ENCODE measurements around the gene TMPRSS3.

TMPRSS3 gene

GRCh38 chr21:42375966-42376337 is 19.9 kb downstream of the TMPRSS3 start:
- no peak for DNase-seq
- H3K27me3 ChIP-seq (ENCODE audit: insufficient read depth, low read depth, severe bottlenecking): no peaks in the 10 kb centered on the region
- TF ChIP-seq CTCF (IDR thresholded peaks at IDR 0.05; ENCODE audit: low read depth, low read length): no peak
- no peaks in the 10 kb centered on the region for H3K36me3 ChIP-seq
- H3K4me3 ChIP-seq (ENCODE audit: low read depth, low read length): no peak overlapping the region
- no peak overlapping the region for H3K27ac ChIP-seq
- no peaks in the 10 kb centered on the region for H3K9me3 ChIP-seq (ENCODE audit: severe bottlenecking)

GRCh38 chr21:42375506-42375905 is 20.3 kb downstream of the TMPRSS3 start:
- no peak for TF ChIP-seq CTCF (IDR thresholded peaks at IDR 0.05; ENCODE audit: low read depth, low read length)
- DNase-seq: no peak
- Histone ChIP-seq H3K9me3 (ENCODE audit: severe bottlenecking) (no peaks in the 10 kb centered on the region), H3K4me3 (ENCODE audit: low read depth, low read length) (no peak overlapping the region), H3K27me3 (ENCODE audit: insufficient read depth, low read depth, severe bottlenecking) (no peaks in the 10 kb centered on the region), H3K36me3 (no peaks in the 10 kb centered on the region), H3K27ac (no peak overlapping the region)

- Histone ChIP-seq H3K9me3 (ENCODE audit: severe bottlenecking) (no peaks in the 10 kb centered on the region), H3K36me3 (no peaks in the 10 kb centered on the region), H3K4me3 (ENCODE audit: low read depth, low read length) (no peak overlapping the region), H3K27ac (no peak overlapping the region), H3K27me3 (ENCODE audit: insufficient read depth, low read depth, severe bottlenecking) (no peaks in the 10 kb centered on the region)
- no peak for TF ChIP-seq CTCF (IDR thresholded peaks at IDR 0.05; ENCODE audit: low read depth, low read length)
- DNase-seq: no peak
These were observed 20.9 kb downstream of the TMPRSS3 start for GRCh38 chr21:42374864-42375499.

- no peaks in the 10 kb centered on the region for H3K36me3 ChIP-seq
- no peaks in the 10 kb centered on the region for H3K9me3 ChIP-seq (ENCODE audit: severe bottlenecking)
- no peak overlapping the region for H3K4me3 ChIP-seq (ENCODE audit: low read depth, low read length)
- TF ChIP-seq CTCF (IDR thresholded peaks at IDR 0.05; ENCODE audit: low read depth, low read length): no peak
- no peaks in the 10 kb centered on the region for H3K27me3 ChIP-seq (ENCODE audit: insufficient read depth, low read depth, severe bottlenecking)
- no peak overlapping the region for H3K27ac ChIP-seq
- no peak for DNase-seq
These were observed 21.4 kb downstream of the TMPRSS3 start for GRCh38 chr21:42374457-42374856.

GRCh38 chr21:42373908-42374455 is 21.9 kb downstream of the TMPRSS3 start:
- H3K27me3 ChIP-seq (ENCODE audit: insufficient read depth, low read depth, severe bottlenecking): no peaks in the 10 kb centered on the region
- H3K36me3 ChIP-seq: no peaks in the 10 kb centered on the region
- no peak overlapping the region for H3K4me3 ChIP-seq (ENCODE audit: low read depth, low read length)
- no peaks in the 10 kb centered on the region for H3K9me3 ChIP-seq (ENCODE audit: severe bottlenecking)
- DNase-seq: no peak
- H3K27ac ChIP-seq: no peak overlapping the region
- no peak for TF ChIP-seq CTCF (IDR thresholded peaks at IDR 0.05; ENCODE audit: low read depth, low read length)

All from WERI-Rb-1 (cell line).